Smooth muscle cell (in vitro differentiated cells): ENCODE measurements around the gene KIAA1217. TPM values are rescaled to one million over a fixed set of nuclear protein-coding genes. Genes with fewer than 3 reads are reported as not detected.
A peak's percentile ranks its signal among the peaks of the same experiment; 100 is the strongest.
"Not testable (repeated sequence)": the region's sequence is repeated elsewhere in the genome, so short reads cannot be mapped to it uniquely, and the experiment has no call there.

Experiments
- DNase-seq: peaks from one replicate; lab custom pipeline; 2025; ENCODE audit not compliant: unreplicated experiment; lab: John Stamatoyannopoulos, UW
- H2AFZ ChIP-seq: fragments of 200-600 bp; sonication (generic); 2 replicates; pipeline ENCODE4 v1.6.0; 2016; ENCODE audit warnings: antibody characterized with exemption, low read depth, mild to moderate bottlenecking
- H3F3A ChIP-seq: fragments of 200-600 bp; sonication (generic); 2 replicates; pipeline ENCODE4 v1.6.0; 2017; ENCODE audit warnings: antibody characterized with exemption, low read depth
- H3K27ac ChIP-seq: fragments of 200-600 bp; sonication (generic); 2 replicates; pipeline ENCODE4 v1.5.1; 2016; ENCODE audit warnings: low read depth, mild to moderate bottlenecking
- H3K27me3 ChIP-seq: fragments of 200-600 bp; sonication (generic); 2 replicates; pipeline ENCODE4 v1.6.1; 2016; ENCODE audit warnings: low read depth, mild to moderate bottlenecking
- H3K36me3 ChIP-seq: fragments of 200-600 bp; sonication (generic); 2 replicates; pipeline ENCODE4 v1.5.1; 2016; ENCODE audit warnings: low read depth
- H3K4me1 ChIP-seq: fragments of 200-600 bp; sonication (generic); 2 replicates; pipeline ENCODE4 v1.5.1; 2016; ENCODE audit warnings: low read depth
- H3K4me2 ChIP-seq: fragments of 200-600 bp; sonication (generic); 2 replicates; pipeline ENCODE4 v1.6.0; 2016; ENCODE audit warnings: mild to moderate bottlenecking
- H3K4me3 ChIP-seq: fragments of 200-600 bp; sonication (generic); 2 replicates; pipeline ENCODE4 v1.5.1; 2016; ENCODE audit warnings: mild to moderate bottlenecking
- H3K79me2 ChIP-seq: fragments of 200-600 bp; sonication (generic); 2 replicates; pipeline ENCODE4 v1.6.0; 2016; ENCODE audit warnings: low read depth, mild to moderate bottlenecking
- H3K9ac ChIP-seq: fragments of 200-600 bp; sonication (generic); 2 replicates; pipeline ENCODE4 v1.6.0; 2016; ENCODE audit warnings: low read depth
- H3K9me3 ChIP-seq: fragments of 200-600 bp; sonication (generic); replicated peaks from 2 replicates; pipeline ENCODE4 v1.5.1; 2016; ENCODE audit warnings: low read depth
- H4K20me1 ChIP-seq: fragments of 200-600 bp; sonication (generic); 2 replicates; pipeline ENCODE4 v1.6.0; 2016; ENCODE audit warnings: low read depth
- WGBS: methylation state at CpG from one replicate; pipeline ENCODE4 v1.1.7; 2016; ENCODE audit warnings: low lambda C conversion rate; 5-methylcytosine and 5-hydroxymethylcytosine counted together
- polyA plus RNA-seq: library from polyadenylated mRNA; unstranded; fragments of >200 nt; fragmentation: Nextera tagmentation; extraction: Ambion mirVana; gene quantifications from 2 replicates; pipeline ENCODE4 v1.2.1, GENCODE V29; 2016
- total RNA-seq: library from RNA; depleted of rRNA; stranded (reverse); fragments of >200 nt; gene quantifications from 2 replicates; pipeline ENCODE4 v1.2.3, GENCODE V29; 2014
- TF ChIP-seq, protein P1 (sequence below): fragments of 200-600 bp; sonication (generic); IDR thresholded peaks from 2 replicates; pipeline ENCODE4 v1.5.1; 2017; ENCODE audit warnings: borderline replicate concordance, mild to moderate bottlenecking, antibody characterized with exemption; ENCODE audit not compliant: insufficient read depth, poor library complexity, severe bottlenecking

Gene KIAA1217
- total and polyA plus RNA-seq, 2 experiments from 2014 or later, result 43.3 to 68.8 TPM

DNA sequence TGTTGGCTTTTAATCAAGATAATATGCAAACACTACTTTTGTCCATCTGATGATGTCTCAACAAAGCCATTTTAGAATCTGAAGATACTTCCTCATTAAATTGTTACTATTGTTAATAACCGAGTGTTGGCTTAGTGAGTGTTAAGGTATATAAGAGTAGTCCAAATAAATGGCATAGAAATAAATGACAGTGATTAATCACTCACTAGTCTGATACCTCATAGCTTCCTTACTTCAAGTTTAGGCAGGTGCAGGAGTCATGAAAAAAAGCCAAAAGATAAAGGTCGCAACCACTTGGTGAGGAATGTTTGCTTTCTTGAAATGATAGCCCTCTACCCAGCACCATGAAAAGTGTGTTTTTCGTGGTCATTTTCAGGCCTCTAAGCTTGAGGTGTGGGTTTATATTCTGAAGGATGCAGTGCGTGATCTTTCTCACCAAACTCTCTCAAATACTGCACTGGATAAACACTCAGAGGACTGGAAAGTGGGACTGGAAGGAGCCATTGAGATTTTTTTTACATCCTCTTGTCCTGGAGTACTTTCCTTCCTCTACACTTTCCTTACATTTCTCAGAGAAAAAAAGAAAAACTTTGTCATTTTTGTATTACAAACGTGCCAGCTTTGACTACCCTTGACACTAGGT, 138.1 kb downstream of the KIAA1217 start:
- H3K36me3 ChIP-seq, result no peaks in the 10 kb centered on the region
- no peaks in the 10 kb centered on the region for H4K20me1 ChIP-seq
- TF ChIP-seq, protein P1, sequence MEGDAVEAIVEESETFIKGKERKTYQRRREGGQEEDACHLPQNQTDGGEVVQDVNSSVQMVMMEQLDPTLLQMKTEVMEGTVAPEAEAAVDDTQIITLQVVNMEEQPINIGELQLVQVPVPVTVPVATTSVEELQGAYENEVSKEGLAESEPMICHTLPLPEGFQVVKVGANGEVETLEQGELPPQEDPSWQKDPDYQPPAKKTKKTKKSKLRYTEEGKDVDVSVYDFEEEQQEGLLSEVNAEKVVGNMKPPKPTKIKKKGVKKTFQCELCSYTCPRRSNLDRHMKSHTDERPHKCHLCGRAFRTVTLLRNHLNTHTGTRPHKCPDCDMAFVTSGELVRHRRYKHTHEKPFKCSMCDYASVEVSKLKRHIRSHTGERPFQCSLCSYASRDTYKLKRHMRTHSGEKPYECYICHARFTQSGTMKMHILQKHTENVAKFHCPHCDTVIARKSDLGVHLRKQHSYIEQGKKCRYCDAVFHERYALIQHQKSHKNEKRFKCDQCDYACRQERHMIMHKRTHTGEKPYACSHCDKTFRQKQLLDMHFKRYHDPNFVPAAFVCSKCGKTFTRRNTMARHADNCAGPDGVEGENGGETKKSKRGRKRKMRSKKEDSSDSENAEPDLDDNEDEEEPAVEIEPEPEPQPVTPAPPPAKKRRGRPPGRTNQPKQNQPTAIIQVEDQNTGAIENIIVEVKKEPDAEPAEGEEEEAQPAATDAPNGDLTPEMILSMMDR, result no peak
- H3F3A ChIP-seq, result no peaks in the 10 kb centered on the region
- no peak overlapping the region for H3K27ac ChIP-seq
- H2AFZ ChIP-seq, result no peak overlapping the region
- H3K9ac ChIP-seq, result no peak overlapping the region
- DNase-seq, result no peak
- no peaks in the 10 kb centered on the region for H3K9me3 ChIP-seq
- H3K79me2 ChIP-seq, result peaks cover 10% of the 10 kb centered on the region
- WGBS, result 85% methylated on average over 5 of the region's 5 CpGs
- H3K4me1 ChIP-seq, result peaks cover 28% of the 10 kb centered on the region
- H3K4me3 ChIP-seq, result no peak overlapping the region
- H3K27me3 ChIP-seq, result no peaks in the 10 kb centered on the region
- no peak overlapping the region for H3K4me2 ChIP-seq

DNA sequence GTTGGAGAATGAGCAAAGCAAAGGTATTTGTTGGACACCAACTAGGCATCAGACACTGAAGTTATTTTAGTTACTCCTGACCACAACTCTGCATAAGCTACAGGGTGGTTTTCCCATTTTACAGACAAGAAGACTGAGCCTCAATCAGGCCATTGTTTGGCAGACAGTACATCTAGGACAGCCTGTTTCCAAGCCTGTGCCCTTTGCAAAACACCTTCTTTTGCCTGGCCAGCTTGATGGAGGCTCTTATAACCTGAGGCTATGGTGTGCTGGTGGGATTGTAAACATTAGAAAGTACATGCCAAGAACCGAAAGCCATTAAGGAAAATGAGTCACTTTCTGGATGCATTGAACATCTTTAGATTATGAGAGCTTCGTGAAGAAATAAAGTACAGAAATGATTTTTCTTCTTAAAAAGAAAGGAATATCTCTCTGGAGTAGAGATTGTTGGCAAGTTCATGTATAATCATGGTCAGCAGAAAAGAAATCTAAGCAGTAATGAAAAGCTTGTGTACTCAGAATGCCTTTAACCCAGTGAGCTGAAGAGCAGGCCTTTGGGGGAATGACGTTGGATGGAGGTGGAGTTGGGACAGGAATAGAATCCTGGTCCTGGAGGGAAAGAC, 140.6 kb downstream of the KIAA1217 start:
- Histone ChIP-seq H3K27me3 (no peaks in the 10 kb centered on the region), H3K4me1 (peaks cover 28% of the 10 kb centered on the region), H3K9ac (no peak overlapping the region), H3K27ac (peak overlapping the region; percentile 3), H3K36me3 (no peaks in the 10 kb centered on the region), H3K4me3 (no peak overlapping the region), H3F3A (no peaks in the 10 kb centered on the region), H3K9me3 (no peaks in the 10 kb centered on the region), H2AFZ (no peak overlapping the region), H3K4me2 (no peak overlapping the region), H3K79me2 (peaks cover 10% of the 10 kb centered on the region), H4K20me1 (no peaks in the 10 kb centered on the region)
- TF ChIP-seq, protein P1, result no peak
- no peak for DNase-seq
- 62% methylated on average over 3 of the region's 3 CpGs for WGBS

DNA sequence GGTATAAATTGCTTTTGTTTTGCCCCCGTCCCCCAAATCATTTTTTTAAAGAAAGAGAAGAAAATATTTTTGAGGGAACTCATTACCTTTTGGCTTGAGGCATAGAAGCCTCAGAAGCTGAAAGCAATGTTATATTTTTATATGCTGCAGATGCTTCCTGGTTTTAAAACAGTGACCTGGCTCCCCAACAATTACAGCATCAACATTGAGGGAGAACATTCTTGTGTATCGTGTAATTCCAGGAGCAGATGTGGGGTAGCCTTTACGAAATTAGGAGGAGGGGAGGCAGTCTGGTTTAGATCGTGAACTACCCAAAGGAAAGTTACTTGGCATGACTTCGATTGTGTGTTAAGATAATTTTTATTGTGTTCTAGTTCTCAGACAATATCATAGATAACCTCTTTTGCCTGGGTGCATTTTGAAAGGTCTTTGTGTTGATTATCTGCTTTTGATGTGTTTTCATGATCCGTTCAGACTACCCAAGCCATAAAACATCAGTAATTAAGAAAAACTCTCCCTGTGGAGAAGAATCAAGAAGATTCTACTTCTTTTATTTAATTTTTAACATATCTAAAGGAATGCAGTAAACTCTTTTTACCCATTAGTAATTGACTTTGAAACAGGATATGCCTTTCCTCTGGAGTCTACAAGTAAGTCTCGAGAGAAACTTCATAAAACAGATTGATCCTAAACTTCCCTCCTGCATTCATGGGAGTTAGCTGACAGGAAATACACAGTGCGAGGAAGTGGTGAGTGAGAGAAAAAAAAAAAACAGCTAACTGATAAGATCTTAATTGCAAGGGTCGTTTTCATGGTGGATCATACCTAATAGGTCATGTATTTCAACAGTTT, 141.4 kb downstream of the KIAA1217 start:
- Histone ChIP-seq H3K4me3 (no peak overlapping the region), H3K4me1 (peaks cover 21% of the 10 kb centered on the region), H3K9ac (no peak overlapping the region), H2AFZ (no peak overlapping the region), H3K27ac (peak overlapping the region; percentile 42), H3K4me2 (peak overlapping the region; percentile 15), H3K79me2 (peaks cover 10% of the 10 kb centered on the region), H3F3A (no peaks in the 10 kb centered on the region), H3K9me3 (no peaks in the 10 kb centered on the region), H3K36me3 (no peaks in the 10 kb centered on the region), H3K27me3 (no peaks in the 10 kb centered on the region), H4K20me1 (no peaks in the 10 kb centered on the region)
- WGBS, result 54% methylated on average over 9 of the region's 9 CpGs
- no peak for DNase-seq
- TF ChIP-seq, protein P1, result no peak

DNA sequence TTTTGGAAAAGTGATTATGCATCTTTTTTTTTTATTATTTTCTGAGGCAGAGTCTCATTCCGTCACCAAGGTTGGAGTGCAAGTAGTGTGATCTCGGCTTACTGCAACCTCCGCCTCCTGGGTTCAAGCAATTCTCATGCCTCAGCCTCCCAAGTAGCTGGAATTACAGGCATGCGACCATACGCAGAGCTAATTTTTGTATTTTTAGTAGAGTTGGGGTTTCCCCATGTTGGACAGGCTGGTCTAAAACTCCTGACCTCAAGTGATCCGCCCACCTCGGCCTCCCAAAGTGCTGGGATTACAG, 141.9 kb downstream of the KIAA1217 start:
- not testable (repeated sequence) for DNase-seq, H3K27ac ChIP-seq, H3K36me3 ChIP-seq, H3K27me3 ChIP-seq, H3K9ac ChIP-seq, H2AFZ ChIP-seq, H4K20me1 ChIP-seq, H3F3A ChIP-seq, H3K9me3 ChIP-seq, H3K4me3 ChIP-seq, H3K79me2 ChIP-seq
- 76% methylated on average over 7 of the region's 7 CpGs for WGBS
- H3K4me1 ChIP-seq, result peaks cover 21% of the 10 kb centered on the region
- H3K4me2 ChIP-seq, result peak overlapping the region; percentile 15
